Astrocyte of the spinal cord (primary cell): Measurements from ENCODE around the gene SRSF3.
A peak's percentile ranks its signal among the peaks of the same experiment; 100 is the strongest.

Experiments
- DNase-seq: peaks from one replicate; pipeline ENCODE4 v3.0.0; 2011; ENCODE audit warnings: low read depth, low spot score
- H3K4me3 ChIP-seq: 2 replicates; pipeline ENCODE4 v1.5.1; 2011; ENCODE audit warnings: low read depth, mild to moderate bottlenecking, low read length, moderate library complexity
- in situ Hi-C: cut with HindIII; loops from 2 replicates; pipeline ENCODE4 v1.10.0; 2017; ENCODE audit warnings: low sequenced_read_pairs
- TF ChIP-seq, protein P1 (sequence below): IDR thresholded peaks from 2 replicates; pipeline ENCODE4 v1.5.1; 2012; ENCODE audit warnings: low read depth, mild to moderate bottlenecking, low read length, inconsistent platforms

The SRSF3 gene

GRCh38 chr6:36590237-36590636, 3.9 kb upstream of the SRSF3 start:
- TF ChIP-seq, protein P1, sequence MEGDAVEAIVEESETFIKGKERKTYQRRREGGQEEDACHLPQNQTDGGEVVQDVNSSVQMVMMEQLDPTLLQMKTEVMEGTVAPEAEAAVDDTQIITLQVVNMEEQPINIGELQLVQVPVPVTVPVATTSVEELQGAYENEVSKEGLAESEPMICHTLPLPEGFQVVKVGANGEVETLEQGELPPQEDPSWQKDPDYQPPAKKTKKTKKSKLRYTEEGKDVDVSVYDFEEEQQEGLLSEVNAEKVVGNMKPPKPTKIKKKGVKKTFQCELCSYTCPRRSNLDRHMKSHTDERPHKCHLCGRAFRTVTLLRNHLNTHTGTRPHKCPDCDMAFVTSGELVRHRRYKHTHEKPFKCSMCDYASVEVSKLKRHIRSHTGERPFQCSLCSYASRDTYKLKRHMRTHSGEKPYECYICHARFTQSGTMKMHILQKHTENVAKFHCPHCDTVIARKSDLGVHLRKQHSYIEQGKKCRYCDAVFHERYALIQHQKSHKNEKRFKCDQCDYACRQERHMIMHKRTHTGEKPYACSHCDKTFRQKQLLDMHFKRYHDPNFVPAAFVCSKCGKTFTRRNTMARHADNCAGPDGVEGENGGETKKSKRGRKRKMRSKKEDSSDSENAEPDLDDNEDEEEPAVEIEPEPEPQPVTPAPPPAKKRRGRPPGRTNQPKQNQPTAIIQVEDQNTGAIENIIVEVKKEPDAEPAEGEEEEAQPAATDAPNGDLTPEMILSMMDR: peak; percentile 1
- peak; percentile 75 for DNase-seq
- in situ Hi-C loops: no loop called here
- no peak overlapping the region for H3K4me3 ChIP-seq

GRCh38 chr6:36592221-36592655, 1.9 kb upstream of the SRSF3 start:
- TF ChIP-seq, protein P1: no peak
- no peak overlapping the region for H3K4me3 ChIP-seq
- DNase-seq: no peak
- in situ Hi-C loops: no loop called here

DNA sequence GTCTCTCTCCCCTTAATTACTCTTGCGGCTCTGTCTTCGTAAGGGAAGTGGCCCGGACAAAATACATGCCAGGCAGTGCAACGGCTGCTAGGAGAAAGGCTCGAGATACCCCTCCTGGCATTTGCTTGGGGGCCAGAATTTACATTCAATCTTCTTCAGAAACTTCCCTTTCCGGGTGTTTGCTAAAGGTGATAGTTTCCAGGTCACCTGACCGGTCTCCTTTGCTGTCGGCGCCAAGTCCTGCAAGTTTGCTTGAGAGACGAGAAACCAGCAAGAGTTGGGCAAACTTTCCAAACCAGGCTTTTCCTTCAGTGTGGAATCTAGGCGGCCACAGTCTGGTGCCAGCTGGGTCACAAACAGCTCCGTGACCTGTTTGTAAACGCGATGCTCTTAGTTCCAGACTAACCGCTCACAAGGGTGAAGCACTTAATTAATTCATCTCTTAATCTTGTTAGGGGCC, 563 bp upstream of the SRSF3 start:
- peak overlapping the region; percentile 20 for H3K4me3 ChIP-seq
- no peak for DNase-seq
- TF ChIP-seq, protein P1: no peak
- in situ Hi-C loops: no loop called here

DNA sequence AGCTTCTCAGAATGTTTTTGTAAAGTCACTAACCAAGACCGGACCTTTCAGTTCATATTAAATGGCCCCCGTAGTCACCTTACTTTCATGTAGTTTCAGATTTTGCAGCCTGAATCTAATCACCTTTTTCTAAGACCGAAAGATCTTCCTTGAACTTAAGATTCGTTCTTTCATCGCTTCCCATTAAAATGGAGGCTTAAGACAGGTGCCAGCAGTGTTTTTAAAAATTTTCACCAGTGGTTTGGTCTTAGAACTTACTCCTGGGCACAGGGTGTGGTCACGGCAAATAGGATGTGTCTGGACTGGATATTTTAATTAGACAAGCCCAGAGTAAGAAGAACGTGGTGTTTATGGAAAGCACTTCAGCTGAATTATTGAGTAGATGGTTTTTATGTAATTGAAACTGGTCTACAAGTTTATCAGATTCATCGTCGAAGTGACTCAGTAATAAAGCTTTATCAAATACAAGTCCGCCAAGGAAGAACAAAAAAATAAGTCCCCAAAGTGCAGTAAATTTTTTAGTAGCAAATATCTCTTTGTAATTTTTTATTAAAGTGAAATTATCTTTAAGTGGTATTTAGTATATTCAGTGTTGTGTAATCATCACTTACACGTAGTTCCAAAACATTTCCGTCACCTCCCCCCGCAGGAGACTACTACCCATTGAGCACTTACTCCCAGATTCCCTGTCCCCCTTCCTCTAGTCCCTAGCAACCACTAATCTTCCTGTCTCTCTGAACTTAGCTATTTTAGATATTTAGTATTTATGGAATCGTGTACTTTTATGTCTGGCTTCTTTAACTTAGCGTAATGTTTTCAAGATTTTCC, 868 bp downstream of the SRSF3 start:
- in situ Hi-C loops: no loop called here
- TF ChIP-seq, protein P1: no peak
- peak overlapping the region; percentile 85 for H3K4me3 ChIP-seq
- peak; percentile 59 for DNase-seq

DNA sequence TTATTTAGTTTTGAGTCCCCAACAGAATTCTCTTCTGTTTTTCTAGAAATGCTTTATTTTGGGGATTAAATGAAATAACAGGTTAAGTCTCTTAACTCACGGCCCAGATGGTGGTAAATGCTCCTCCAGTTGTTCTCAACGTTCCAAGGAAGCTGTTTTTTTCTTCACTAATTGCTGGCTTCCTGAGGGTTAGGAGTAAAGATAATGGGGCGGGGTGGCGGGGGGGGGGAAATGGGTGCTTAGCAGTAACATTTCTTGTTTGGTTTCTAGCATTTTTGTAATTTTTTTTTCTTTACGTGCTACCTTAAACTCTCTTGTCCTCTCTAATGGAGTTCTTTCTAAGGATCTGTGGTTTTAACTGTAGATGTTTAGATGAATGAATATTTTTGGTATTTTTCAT, 2.2 kb downstream of the SRSF3 start:
- TF ChIP-seq, protein P1: no peak
- H3K4me3 ChIP-seq: peak overlapping the region; percentile 85
- no peak for DNase-seq
- in situ Hi-C loops: no loop called here

DNA sequence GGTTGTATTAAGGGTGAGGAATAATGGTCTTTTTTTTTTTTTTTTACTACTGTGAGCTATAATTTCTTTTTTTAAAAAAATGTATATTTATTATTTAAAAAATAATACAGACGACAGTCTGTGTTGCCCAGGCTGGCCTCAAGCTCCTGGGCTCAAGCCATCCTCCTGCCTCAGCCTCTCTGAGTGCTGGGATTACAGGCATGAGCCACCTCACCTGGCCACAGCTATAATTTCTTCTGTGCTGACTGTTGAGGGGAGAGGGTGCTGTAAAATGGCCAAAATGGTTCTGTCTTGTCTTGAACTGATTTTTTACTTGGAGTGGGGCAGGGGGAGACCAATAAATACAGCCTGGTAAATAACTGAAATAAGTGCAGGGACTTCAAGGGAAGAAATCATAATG, 3.6 kb downstream of the SRSF3 start:
- H3K4me3 ChIP-seq: peak overlapping the region; percentile 85
- in situ Hi-C loops: no loop called here
- TF ChIP-seq, protein P1: no peak
- no peak for DNase-seq
